Epithelial cell of proximal tubule (primary cell): ENCODE results near the gene SAMD14. TPM values are rescaled to one million over a fixed set of nuclear protein-coding genes. Genes with fewer than 3 reads are reported as not detected.

Experiments used
- DNase-seq: peaks from one replicate; pipeline ENCODE4 v3.0.0-alpha.2; 2011; ENCODE audit warnings: low read depth
- H3K4me3 ChIP-seq: 2 replicates; pipeline ENCODE4 v1.5.1; 2011; ENCODE audit warnings: low read depth, mild to moderate bottlenecking, low read length
- CTCF ChIP-seq: conservative IDR thresholded peaks from 2 replicates; pipeline ENCODE4 v1.5.1; 2012; ENCODE audit warnings: low read depth, mild to moderate bottlenecking, low read length
- total RNA-seq: library from RNA; depleted of rRNA; stranded (reverse); fragments of >200 nt; gene quantifications from 2 replicates; pipeline ENCODE4 v1.2.3, GENCODE V29; 2015

The SAMD14 gene
- total RNA-seq, 1 donor from 2014 or later = 11.5 TPM

GRCh38 chr17:50120475-50121253 lies 9.3 kb downstream of the SAMD14 start:
- no peak for DNase-seq
- no peak overlapping the region for H3K4me3 ChIP-seq
- TF ChIP-seq CTCF = no peak

GRCh38 chr17:50118828-50119218 lies 11.1 kb downstream of the SAMD14 start:
- H3K4me3 ChIP-seq = no peak overlapping the region
- TF ChIP-seq CTCF = no peak
- DNase-seq = no peak

GRCh38 chr17:50118076-50118827 lies 11.7 kb downstream of the SAMD14 start:
- TF ChIP-seq CTCF = no peak
- no peak for DNase-seq
- no peak overlapping the region for H3K4me3 ChIP-seq

GRCh38 chr17:50117202-50118051 lies 12.5 kb downstream of the SAMD14 start:
- peak overlapping the region; percentile 16 for H3K4me3 ChIP-seq
- DNase-seq = no peak
- peak; percentile 63 for TF ChIP-seq CTCF

GRCh38 chr17:50115756-50116155 lies 14.2 kb downstream of the SAMD14 start:
- TF ChIP-seq CTCF = no peak
- no peak for DNase-seq
- H3K4me3 ChIP-seq = no peak overlapping the region

GRCh38 chr17:50114849-50115357 lies 15.1 kb downstream of the SAMD14 start:
- TF ChIP-seq CTCF = peak; percentile 83
- H3K4me3 ChIP-seq = no peak overlapping the region
- no peak for DNase-seq
